Stomach smooth muscle (tissue), 2 donors: Measurements from ENCODE around the gene GK.
"Not testable (repeated sequence)": the region's sequence is repeated elsewhere in the genome, so short reads cannot be mapped to it uniquely, and the experiment has no call there.

ENCODE experiments used
- H3K27ac ChIP-seq: one replicate; pipeline ENCODE4 v1.7.0; 2013; ENCODE audit warnings: mild to moderate bottlenecking, low read length, inconsistent platforms
- H3K27me3 ChIP-seq, 2 donors: one replicate each; pipeline ENCODE4 v1.7.0; 2013; ENCODE audit warnings: low read length in 2 of 2; ENCODE audit not compliant: insufficient read depth in 2 of 2, control insufficient read depth in 1 of 2
- H3K36me3 ChIP-seq, 2 donors: one replicate each; pipeline ENCODE4 v1.7.0; 2013; ENCODE audit warnings: low read length in 2 of 2; ENCODE audit not compliant: control insufficient read depth in 2 of 2, insufficient read depth in 2 of 2
- H3K4me1 ChIP-seq: one replicate; pipeline ENCODE4 v1.7.0; 2013; ENCODE audit warnings: low read length; ENCODE audit not compliant: control insufficient read depth, insufficient read depth
- H3K4me3 ChIP-seq, 2 donors: one replicate each; pipeline ENCODE4 v1.7.0; 2013; ENCODE audit warnings: low read length in 2 of 2
- H3K9ac ChIP-seq, 2 donors: one replicate each; pipeline ENCODE4 v1.7.0; 2013; ENCODE audit warnings: low read length in 2 of 2, mild to moderate bottlenecking in 1 of 2
- H3K9me3 ChIP-seq, 2 donors: one replicate each; pipeline ENCODE4 v1.7.0; 2013; ENCODE audit warnings: low read length in 2 of 2; ENCODE audit not compliant: control insufficient read depth in 2 of 2
- donor health status: healthy.
- donor health status: Pancreatic carcinoma.

GK gene

GRCh38 chrX:30654989-30655607, 1.9 kb downstream of the GK start:
- H3K27ac ChIP-seq = no peak overlapping the region

GRCh38 chrX:30655991-30656390, 2.8 kb downstream of the GK start:
- no peak overlapping the region for H3K9ac ChIP-seq
- H3K4me3 ChIP-seq = no peak overlapping the region

More at GRCh38 chrX:30654989-30655607, 1.9 kb downstream of the GK start:
- H3K9me3 ChIP-seq = no peaks in the 10 kb centered on the region
- no peaks in the 10 kb centered on the region for H3K27me3 ChIP-seq
- H3K4me3 ChIP-seq = no peak overlapping the region
- no peaks in the 10 kb centered on the region for H3K4me1 ChIP-seq
- no peak overlapping the region for H3K9ac ChIP-seq
- H3K36me3 ChIP-seq = no peaks in the 10 kb centered on the region

GRCh38 chrX:30657196-30658161, 4.3 kb downstream of the GK start:
- no peak overlapping the region for H3K9ac ChIP-seq
- H3K27me3 ChIP-seq = no peaks in the 10 kb centered on the region
- H3K4me1 ChIP-seq = no peaks in the 10 kb centered on the region
- no peaks in the 10 kb centered on the region for H3K9me3 ChIP-seq
- H3K27ac ChIP-seq = no peak overlapping the region
- no peak overlapping the region for H3K4me3 ChIP-seq
- H3K36me3 ChIP-seq = no peaks in the 10 kb centered on the region

More at GRCh38 chrX:30655991-30656390, 2.8 kb downstream of the GK start:
- Histone ChIP-seq H3K4me1 (no peaks in the 10 kb centered on the region), H3K9me3 (no peaks in the 10 kb centered on the region), H3K27me3 (no peaks in the 10 kb centered on the region), H3K36me3 (no peaks in the 10 kb centered on the region), H3K27ac (no peak overlapping the region)

GRCh38 chrX:30659421-30659820, 6.2 kb downstream of the GK start:
- Histone ChIP-seq H3K4me1 (no peaks in the 10 kb centered on the region), H3K27ac (no peak overlapping the region), H3K9me3 (no peaks in the 10 kb centered on the region), H3K4me3 (no peak overlapping the region), H3K27me3 (no peaks in the 10 kb centered on the region), H3K36me3 (no peaks in the 10 kb centered on the region), H3K9ac (no peak overlapping the region)

GRCh38 chrX:30661228-30661627, 8.0 kb downstream of the GK start:
- Histone ChIP-seq H3K4me1 (no peaks in the 10 kb centered on the region), H3K27me3 (no peaks in the 10 kb centered on the region), H3K27ac (no peak overlapping the region), H3K9me3 (no peaks in the 10 kb centered on the region), H3K36me3 (no peaks in the 10 kb centered on the region), H3K4me3 (no peak overlapping the region), H3K9ac (no peak overlapping the region)

GRCh38 chrX:30663322-30663721, 10.1 kb downstream of the GK start:
- Histone ChIP-seq H3K9ac (no peak overlapping the region), H3K27ac (no peak overlapping the region)

GRCh38 chrX:30665471-30665870, 12.2 kb downstream of the GK start:
- Histone ChIP-seq H3K4me1 (no peaks in the 10 kb centered on the region), H3K27me3 (peaks cover 0 to 2% of the 10 kb centered on the region in 2 donors), H3K27ac (no peak overlapping the region), H3K9ac (no peak overlapping the region), H3K9me3 (no peaks in the 10 kb centered on the region), H3K36me3 (no peaks in the 10 kb centered on the region), H3K4me3 (no peak overlapping the region)

More at GRCh38 chrX:30663322-30663721, 10.1 kb downstream of the GK start:
- no peaks in the 10 kb centered on the region for H3K36me3 ChIP-seq
- no peak overlapping the region for H3K4me3 ChIP-seq
- no peaks in the 10 kb centered on the region for H3K4me1 ChIP-seq
- no peaks in the 10 kb centered on the region for H3K9me3 ChIP-seq
- no peaks in the 10 kb centered on the region for H3K27me3 ChIP-seq

GRCh38 chrX:30666094-30666493, 12.9 kb downstream of the GK start:
- peaks cover 0 to 2% of the 10 kb centered on the region in 2 donors for H3K27me3 ChIP-seq
- no peaks in the 10 kb centered on the region for H3K36me3 ChIP-seq
- H3K27ac ChIP-seq = no peak overlapping the region
- H3K4me3 ChIP-seq = no peak overlapping the region
- H3K9ac ChIP-seq = no peak overlapping the region
- no peaks in the 10 kb centered on the region for H3K9me3 ChIP-seq
- no peaks in the 10 kb centered on the region for H3K4me1 ChIP-seq

- H3K9ac ChIP-seq = no peak overlapping the region
- H3K4me1 ChIP-seq = no peaks in the 10 kb centered on the region
- H3K36me3 ChIP-seq = no peaks in the 10 kb centered on the region
- H3K9me3 ChIP-seq = no peaks in the 10 kb centered on the region
- H3K27me3 ChIP-seq = peaks cover 0 to 2% of the 10 kb centered on the region in 2 donors
- no peak overlapping the region for H3K27ac ChIP-seq
- H3K4me3 ChIP-seq = no peak overlapping the region
Observed at GRCh38 chrX:30668581-30668980, 15.4 kb downstream of the GK start.

GRCh38 chrX:30671189-30671588, 18.0 kb downstream of the GK start:
- H3K9ac ChIP-seq, H3K4me1 ChIP-seq, H3K27me3 ChIP-seq, H3K36me3 ChIP-seq, H3K9me3 ChIP-seq, H3K4me3 ChIP-seq, H3K27ac ChIP-seq: not testable (repeated sequence)
